MM.1S (cell line): Measurements from ENCODE around the gene THAP7.

Experiments used
- DNase-seq: peaks from one replicate; pipeline ENCODE4 v3.0.0-alpha.2; 2015
- H2AFZ ChIP-seq: fragments of 300-600 bp; sonication (generic); 2 replicates; pipeline ENCODE4 v1.6.0; 2016; ENCODE audit warnings: antibody characterized with exemption, low read length
- H3F3A ChIP-seq: fragments of 300-600 bp; sonication (generic); 2 replicates; pipeline ENCODE4 v1.6.1; 2016; ENCODE audit warnings: mild to moderate bottlenecking, antibody characterized with exemption, low read length, moderate library complexity, mixed read lengths; ENCODE audit not compliant: insufficient read depth
- H3K27ac ChIP-seq: fragments of 300-600 bp; sonication (generic); 2 replicates; pipeline ENCODE4 v1.5.1; 2016; ENCODE audit warnings: mild to moderate bottlenecking, low read length
- H3K27me3 ChIP-seq: fragments of 300-600 bp; sonication (generic); replicated peaks from 2 replicates; pipeline ENCODE4 v1.6.0; 2016; ENCODE audit warnings: low read length; ENCODE audit not compliant: insufficient read depth
- H3K36me3 ChIP-seq: fragments of 300-600 bp; sonication (generic); replicated peaks from 2 replicates; pipeline ENCODE4 v1.6.1; 2016; ENCODE audit warnings: mild to moderate bottlenecking, low read length, mixed read lengths; ENCODE audit not compliant: insufficient read depth
- H3K4me1 ChIP-seq: fragments of 300-600 bp; sonication (generic); 2 replicates; pipeline ENCODE4 v1.6.1; 2016; ENCODE audit warnings: low read length, mixed read lengths
- H3K4me2 ChIP-seq: fragments of 300-600 bp; sonication (generic); 2 replicates; pipeline ENCODE4 v1.6.0; 2016; ENCODE audit warnings: low read depth, low read length
- H3K4me3 ChIP-seq: fragments of 300-600 bp; sonication (generic); 2 replicates; pipeline ENCODE4 v1.5.1; 2016; ENCODE audit warnings: low read length, mixed read lengths
- H3K79me2 ChIP-seq: fragments of 300-600 bp; sonication (generic); 2 replicates; pipeline ENCODE4 v1.6.1; 2016; ENCODE audit warnings: mixed run types, low read length, mixed read lengths
- H3K9ac ChIP-seq: fragments of 300-600 bp; sonication (generic); 2 replicates; pipeline ENCODE4 v1.6.1; 2016; ENCODE audit warnings: low read length, mixed read lengths
- H3K9me2 ChIP-seq: fragments of 300-600 bp; sonication (generic); replicated peaks from 2 replicates; pipeline ENCODE4 v1.6.1; 2016; ENCODE audit warnings: mild to moderate bottlenecking, low read length, mixed read lengths; ENCODE audit not compliant: insufficient read depth
- H3K9me3 ChIP-seq: fragments of 300-600 bp; sonication (generic); replicated peaks from 2 replicates; pipeline ENCODE4 v1.6.1; 2016; ENCODE audit warnings: mild to moderate bottlenecking, low read length, mixed read lengths; ENCODE audit not compliant: insufficient read depth
- H4K20me1 ChIP-seq: fragments of 300-600 bp; sonication (generic); 2 replicates; pipeline ENCODE4 v1.6.1; 2016; ENCODE audit warnings: mild to moderate bottlenecking, low read length, moderate library complexity, mixed read lengths; ENCODE audit not compliant: insufficient read depth
- CTCF ChIP-seq: fragments of 300-600 bp; sonication (generic); IDR thresholded peaks from 2 replicates; pipeline ENCODE4 v1.5.1; 2016; ENCODE audit warnings: antibody characterized with exemption, low read length, mixed read lengths
- EZH2 ChIP-seq: fragments of 300-600 bp; sonication (generic); optimal IDR thresholded peaks from 2 replicates; pipeline ENCODE3; 2017; ENCODE audit warnings: low read depth, mild to moderate bottlenecking, antibody characterized with exemption, low read length, mixed read lengths
- EZH2phosphoT487 ChIP-seq: fragments of 300-600 bp; sonication (generic); IDR thresholded peaks from 2 replicates; pipeline ENCODE4 v1.6.1; 2018; ENCODE audit warnings: antibody characterized with exemption, low read length

THAP7 gene

GRCh38 chr22:21014202-21014725, 12.3 kb upstream of the THAP7 start:
- Histone ChIP-seq H4K20me1 (no peaks in the 10 kb centered on the region), H3K4me3 (peak overlapping the region; percentile 23; the same call in 1 of the 2 replicates), H3F3A (no peaks in the 10 kb centered on the region), H3K9ac (no peak overlapping the region), H3K4me2 (peak overlapping the region; percentile 70), H3K9me2 (no peaks in the 10 kb centered on the region), H3K79me2 (no peaks in the 10 kb centered on the region), H3K27me3 (peaks cover 54% of the 10 kb centered on the region), H3K4me1 (no peaks in the 10 kb centered on the region; the same call in 1 of the 2 replicates), H3K27ac (no peak overlapping the region), H2AFZ (no peak overlapping the region), H3K9me3 (no peaks in the 10 kb centered on the region), H3K36me3 (no peaks in the 10 kb centered on the region)
- TF ChIP-seq EZH2 (no peak), CTCF (no peak), EZH2phosphoT487 (no peak)
- peak; percentile 79 for DNase-seq

GRCh38 chr22:21013657-21014201, 11.8 kb upstream of the THAP7 start:
- H2AFZ ChIP-seq: no peak overlapping the region

GRCh38 chr22:21012446-21013407, 10.8 kb upstream of the THAP7 start:
- Histone ChIP-seq H3K4me3 (no peak overlapping the region), H2AFZ (no peak overlapping the region), H3K36me3 (no peaks in the 10 kb centered on the region), H3K9me2 (no peaks in the 10 kb centered on the region), H3K27me3 (peaks cover 51% of the 10 kb centered on the region), H3K79me2 (no peaks in the 10 kb centered on the region), H3K9me3 (no peaks in the 10 kb centered on the region), H4K20me1 (no peaks in the 10 kb centered on the region), H3K4me2 (no peak overlapping the region), H3K27ac (no peak overlapping the region), H3K9ac (no peak overlapping the region), H3F3A (no peaks in the 10 kb centered on the region), H3K4me1 (no peaks in the 10 kb centered on the region; the same call in 1 of the 2 replicates)
- DNase-seq: no peak
- TF ChIP-seq EZH2phosphoT487: no peak

More at GRCh38 chr22:21013657-21014201, 11.8 kb upstream of the THAP7 start:
- H3K4me1 ChIP-seq: no peaks in the 10 kb centered on the region; the same call in 1 of the 2 replicates
- H3K9ac ChIP-seq: no peak overlapping the region
- no peaks in the 10 kb centered on the region for H3K9me2 ChIP-seq
- H3K36me3 ChIP-seq: no peaks in the 10 kb centered on the region
- DNase-seq: no peak
- TF ChIP-seq EZH2: no peak
- no peak for TF ChIP-seq CTCF
- H4K20me1 ChIP-seq: no peaks in the 10 kb centered on the region
- no peaks in the 10 kb centered on the region for H3F3A ChIP-seq
- H3K4me2 ChIP-seq: peak overlapping the region; percentile 70; the same call in 1 of the 2 replicates
- no peaks in the 10 kb centered on the region for H3K79me2 ChIP-seq
- peak overlapping the region; percentile 23; the same call in 1 of the 2 replicates for H3K4me3 ChIP-seq
- H3K27me3 ChIP-seq: peaks cover 50% of the 10 kb centered on the region
- no peak overlapping the region for H3K27ac ChIP-seq
- no peaks in the 10 kb centered on the region for H3K9me3 ChIP-seq
